NCI-H82 treated with DMSO at 0.1 percent for 48 hours (cell line): ENCODE measurements around the gene NPAP1.
"Not testable (repeated sequence)": the region's sequence is repeated elsewhere in the genome, so short reads cannot be mapped to it uniquely, and the experiment has no call there.

Source experiments
- DNase-seq: peaks from one replicate; lab custom pipeline; 2025; ENCODE audit not compliant: unreplicated experiment; lab: John Stamatoyannopoulos, UW

NPAP1 gene, protein sequence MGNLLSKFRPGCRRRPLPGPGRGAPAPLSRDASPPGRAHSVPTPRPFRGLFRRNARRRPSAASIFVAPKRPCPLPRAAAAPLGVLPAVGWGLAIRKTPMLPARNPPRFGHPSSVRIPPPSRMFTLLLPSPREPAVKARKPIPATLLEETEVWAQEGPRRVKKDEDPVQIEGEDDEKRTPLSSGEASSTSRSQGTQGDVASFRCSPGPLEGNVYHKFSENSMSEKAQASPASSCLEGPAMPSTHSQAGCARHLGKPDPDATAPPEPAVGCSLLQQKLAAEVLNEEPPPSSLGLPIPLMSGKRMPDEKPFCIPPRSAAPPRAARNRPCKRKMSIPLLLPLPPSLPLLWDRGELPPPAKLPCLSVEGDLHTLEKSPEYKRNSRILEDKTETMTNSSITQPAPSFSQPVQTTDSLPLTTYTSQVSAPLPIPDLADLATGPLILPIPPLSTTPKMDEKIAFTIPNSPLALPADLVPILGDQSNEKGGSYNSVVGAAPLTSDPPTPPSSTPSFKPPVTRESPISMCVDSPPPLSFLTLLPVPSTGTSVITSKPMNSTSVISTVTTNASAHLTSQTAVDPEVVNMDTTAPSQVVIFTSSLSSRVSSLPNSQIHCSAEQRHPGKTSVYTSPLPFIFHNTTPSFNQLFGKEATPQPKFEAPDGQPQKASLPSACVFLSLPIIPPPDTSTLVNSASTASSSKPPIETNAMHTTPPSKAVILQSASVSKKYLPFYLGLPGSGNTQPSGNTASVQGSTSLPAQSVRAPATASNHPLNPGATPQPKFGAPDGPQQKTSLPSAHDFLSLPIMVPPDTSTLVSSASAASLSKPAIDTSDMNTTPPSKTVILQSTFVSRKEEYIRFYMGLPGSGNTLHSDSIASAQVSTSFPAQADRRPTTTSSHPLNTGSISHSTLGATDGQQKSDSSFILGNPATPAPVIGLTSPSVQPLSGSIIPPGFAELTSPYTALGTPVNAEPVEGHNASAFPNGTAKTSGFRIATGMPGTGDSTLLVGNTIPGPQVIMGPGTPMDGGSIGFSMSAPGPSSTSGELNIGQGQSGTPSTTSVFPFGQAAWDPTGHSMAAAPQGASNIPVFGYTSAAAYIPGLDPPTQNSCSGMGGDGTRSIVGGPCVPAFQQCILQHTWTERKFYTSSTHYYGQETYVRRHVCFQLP

DNA sequence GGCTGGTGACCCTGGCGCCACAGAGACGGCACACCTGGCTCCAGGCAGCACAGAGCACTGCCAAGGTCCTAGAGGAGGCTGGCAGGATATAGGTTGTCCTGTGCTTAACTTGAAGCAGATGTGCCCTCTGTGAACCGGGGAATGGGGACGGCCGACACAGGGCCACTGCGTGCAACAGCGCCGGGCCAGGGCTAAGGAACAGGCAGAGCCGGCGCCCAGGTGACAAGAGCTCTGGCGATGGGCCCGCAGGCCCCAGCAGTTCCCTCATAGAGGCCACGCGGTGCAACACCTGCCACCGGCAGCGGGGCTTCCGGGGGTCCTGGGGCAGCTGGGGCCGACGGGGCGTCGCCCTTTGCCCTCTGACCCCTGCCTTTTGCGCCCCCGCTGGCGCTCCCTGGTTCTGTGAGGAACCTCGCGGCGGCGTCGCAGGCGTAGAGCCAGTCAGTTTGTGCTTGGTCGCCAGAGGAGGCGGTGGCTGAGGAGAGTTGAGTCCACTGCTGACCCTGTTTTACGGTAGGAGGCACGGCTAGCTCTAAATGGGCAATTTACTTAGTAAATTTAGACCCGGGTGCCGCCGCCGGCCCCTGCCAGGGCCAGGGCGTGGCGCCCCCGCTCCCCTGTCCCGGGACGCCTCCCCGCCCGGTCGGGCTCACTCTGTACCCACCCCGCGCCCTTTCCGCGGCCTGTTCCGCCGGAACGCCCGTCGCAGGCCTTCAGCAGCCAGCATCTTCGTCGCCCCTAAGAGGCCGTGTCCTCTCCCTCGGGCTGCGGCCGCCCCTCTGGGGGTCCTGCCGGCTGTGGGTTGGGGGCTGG lies at the start of gene NPAP1:
NPAP1 (plus strand) TSS at position 444 of the 813 bp plus-strand sequence; CDS start at position 537, 93 bp downstream.
- no peak for DNase-seq

DNA sequence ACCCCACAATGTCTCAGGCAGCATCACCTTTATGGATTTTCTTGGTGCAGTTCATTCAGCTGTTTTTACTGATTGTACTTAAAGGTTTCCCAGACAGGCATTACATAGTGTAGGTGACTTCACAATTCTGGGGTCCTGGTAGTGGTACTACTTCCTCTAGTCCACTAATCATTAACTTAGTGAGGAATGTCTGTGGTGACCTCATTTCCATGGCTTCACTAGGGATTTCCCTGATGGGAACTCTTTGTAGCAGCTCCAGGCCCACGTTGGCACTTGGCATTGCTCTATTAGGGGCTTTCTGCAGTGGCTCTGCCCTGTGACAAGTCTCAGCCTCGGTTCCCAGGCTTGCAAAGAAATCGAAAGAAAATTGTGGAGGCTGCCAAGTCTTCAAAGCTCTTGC lies 48.1 kb upstream of the NPAP1 start:
- no peak for DNase-seq

DNA sequence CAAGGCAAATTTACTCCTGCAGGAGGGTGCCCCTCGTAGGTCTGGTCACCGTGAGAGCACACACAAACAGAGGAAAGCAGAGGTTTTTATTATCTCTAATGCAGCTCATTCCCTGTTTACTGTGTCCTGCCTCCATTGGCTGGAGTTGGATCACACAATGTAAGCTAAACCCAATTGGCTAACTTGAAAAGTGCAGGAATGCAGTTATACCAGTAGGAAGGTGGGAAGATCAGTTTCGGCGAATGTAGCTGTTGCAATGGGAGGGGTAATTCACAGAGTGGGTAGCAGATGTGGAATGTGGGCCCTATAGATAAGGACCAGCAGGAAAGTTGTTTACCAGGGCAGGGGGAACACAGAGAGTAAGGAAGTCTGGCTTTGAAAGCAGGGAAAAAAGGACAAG lies 42.5 kb upstream of the NPAP1 start:
- DNase-seq = no peak

DNA sequence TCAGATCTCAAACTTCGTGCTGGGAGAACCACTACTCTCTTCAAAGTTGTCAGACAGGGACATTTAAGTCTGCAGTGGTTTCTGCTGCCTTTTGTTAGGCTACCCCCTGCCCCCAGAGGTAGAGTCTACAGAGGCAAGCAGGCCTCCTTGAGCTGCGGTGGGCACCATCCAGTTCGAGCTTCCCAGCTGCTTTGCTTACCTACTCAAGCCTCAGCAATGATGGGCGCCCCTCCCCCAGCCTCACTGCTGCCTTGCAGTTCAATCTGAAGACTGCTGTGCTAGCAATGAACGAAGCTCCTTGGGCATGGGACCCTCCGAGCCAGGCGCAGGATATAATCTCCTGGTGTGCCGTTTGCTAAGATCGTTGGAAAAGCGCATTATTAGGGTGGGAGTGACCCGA lies 36.2 kb upstream of the NPAP1 start:
- not testable (repeated sequence) for DNase-seq

DNA sequence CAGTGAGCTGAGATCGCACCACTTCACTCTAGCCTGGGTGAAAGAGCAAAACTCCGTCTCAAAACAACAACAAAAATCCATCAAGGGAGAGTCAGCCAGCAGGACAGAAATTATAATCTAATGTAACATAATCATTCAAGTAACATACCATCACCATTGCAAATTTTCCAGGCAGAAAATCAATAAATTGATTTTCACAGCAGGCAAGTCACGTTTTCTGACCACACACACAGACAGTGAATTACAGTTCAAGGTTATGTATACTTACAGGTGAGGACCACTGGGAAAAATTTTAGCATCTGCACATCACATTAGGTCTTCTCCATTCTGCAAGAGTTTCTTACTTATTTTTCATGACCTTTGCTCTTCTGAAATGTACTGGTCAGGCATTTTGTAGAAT lies 29.9 kb upstream of the NPAP1 start:
- no peak for DNase-seq

DNA sequence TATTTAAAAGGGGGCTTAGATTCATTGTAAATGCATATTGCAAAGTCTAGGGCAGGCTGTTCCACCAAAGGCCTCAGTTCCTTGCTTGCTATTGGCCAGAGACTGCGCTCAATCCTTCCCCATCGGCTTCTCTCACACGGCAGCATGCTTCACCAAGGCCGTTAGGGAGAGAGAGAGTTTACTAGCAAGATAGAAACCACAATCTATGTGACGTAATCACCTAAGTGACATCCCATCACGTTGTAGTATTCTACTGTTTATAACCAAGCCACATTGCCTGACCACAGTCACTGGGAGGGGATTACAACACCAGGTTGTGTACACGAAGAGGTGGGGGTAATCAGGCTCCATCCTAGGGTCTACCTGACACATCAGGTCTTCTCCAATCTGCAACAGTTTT lies 16.0 kb upstream of the NPAP1 start:
- no peak for DNase-seq

DNA sequence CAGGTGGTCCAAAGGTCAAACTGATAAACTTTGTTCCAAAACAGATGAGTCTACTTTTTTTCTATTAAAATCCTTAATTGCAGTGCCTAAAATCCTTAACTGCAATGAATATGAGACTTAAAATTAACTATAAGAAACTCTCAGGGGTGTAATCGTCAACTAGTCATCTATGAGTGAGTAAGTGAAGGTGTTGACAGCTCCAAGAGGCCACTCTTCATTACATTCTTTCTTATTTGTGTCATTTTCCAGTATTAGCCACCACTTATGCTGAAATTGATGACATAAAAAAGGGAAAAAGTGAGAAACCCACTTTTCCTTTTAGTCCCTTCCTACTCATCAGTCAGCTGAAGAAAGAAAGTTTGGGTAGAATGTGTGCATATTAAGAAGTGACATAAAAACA lies 12.6 kb upstream of the NPAP1 start:
- DNase-seq = no peak

DNA sequence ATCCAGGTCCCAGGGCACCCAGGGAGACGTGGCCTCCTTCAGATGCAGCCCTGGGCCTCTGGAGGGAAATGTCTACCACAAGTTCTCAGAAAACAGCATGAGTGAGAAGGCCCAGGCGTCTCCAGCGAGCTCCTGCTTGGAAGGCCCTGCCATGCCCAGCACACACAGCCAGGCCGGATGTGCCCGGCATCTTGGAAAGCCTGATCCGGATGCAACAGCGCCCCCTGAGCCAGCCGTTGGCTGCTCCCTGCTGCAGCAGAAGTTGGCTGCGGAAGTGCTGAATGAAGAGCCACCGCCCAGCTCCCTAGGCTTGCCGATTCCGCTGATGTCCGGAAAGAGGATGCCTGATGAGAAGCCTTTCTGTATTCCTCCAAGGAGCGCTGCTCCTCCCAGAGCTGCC lies 856 bp downstream of the NPAP1 start:
- no peak for DNase-seq

DNA sequence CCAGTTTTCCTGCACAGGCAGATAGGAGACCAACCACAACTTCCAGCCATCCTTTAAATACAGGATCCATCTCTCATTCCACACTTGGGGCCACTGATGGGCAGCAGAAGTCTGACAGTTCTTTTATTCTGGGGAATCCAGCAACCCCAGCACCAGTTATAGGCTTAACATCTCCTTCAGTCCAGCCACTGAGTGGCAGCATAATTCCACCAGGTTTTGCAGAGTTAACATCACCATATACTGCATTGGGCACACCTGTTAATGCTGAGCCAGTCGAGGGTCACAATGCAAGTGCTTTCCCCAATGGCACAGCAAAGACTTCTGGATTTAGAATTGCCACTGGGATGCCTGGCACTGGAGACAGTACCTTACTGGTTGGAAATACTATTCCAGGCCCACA lies 2.9 kb downstream of the NPAP1 start:
- no peak for DNase-seq

DNA sequence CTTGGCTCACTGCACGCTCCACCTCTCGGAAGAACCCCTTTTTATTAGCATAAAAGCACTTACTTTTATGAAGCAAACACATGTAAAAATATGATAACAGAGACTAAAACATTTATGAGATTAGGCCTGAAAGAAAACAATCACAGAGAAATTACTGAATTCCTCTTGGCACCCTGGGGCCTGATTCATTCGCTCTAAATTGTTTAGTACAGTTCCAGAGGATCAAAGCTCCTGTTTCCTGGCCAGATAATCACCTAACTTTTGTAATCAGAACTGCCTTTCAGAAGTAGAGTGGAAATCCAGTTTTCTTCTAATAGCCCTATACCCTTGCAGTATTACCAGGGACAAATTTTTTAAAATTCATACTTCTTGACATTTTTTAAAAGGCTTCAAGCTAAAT lies 6.4 kb downstream of the NPAP1 start:
- DNase-seq = no peak

DNA sequence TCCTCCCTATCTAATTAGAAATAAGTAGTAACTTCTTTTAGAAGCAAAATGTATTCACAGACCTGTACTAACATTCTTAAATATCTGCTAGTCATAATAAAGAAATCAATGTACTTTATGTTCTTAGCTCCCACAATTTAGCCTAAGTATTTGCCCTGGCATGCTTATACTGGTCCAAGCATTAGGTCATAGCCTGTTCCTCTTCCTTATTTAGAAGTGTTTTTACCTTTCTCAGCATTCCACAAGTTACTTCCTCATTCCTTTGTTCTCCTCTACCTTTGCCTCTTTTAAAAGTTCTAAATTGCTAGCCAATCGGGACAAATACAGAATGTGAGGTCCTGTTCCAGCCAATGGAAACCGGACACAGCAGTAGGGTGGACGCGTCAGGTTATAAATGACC lies 7.3 kb downstream of the NPAP1 start:
- not testable (repeated sequence) for DNase-seq

DNA sequence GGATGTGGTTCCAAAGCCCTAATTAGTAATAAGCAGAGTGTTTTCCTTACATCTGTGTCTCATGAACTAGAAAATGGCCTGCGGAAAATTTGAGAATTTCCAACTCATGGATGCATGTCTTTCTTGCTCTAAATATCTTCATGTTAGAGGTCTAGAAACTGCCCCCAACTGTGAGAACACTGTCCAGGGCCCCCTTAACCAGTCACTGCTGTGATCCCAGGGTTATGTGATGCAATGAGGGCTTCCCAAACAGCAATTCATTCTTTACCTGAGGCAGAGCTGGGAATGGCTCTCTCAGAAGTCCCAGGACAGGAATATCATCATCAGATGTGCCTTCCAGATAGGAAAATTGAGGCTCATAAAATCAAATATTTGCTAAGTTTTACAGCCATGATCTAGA lies 8.2 kb downstream of the NPAP1 start:
- no peak for DNase-seq

DNA sequence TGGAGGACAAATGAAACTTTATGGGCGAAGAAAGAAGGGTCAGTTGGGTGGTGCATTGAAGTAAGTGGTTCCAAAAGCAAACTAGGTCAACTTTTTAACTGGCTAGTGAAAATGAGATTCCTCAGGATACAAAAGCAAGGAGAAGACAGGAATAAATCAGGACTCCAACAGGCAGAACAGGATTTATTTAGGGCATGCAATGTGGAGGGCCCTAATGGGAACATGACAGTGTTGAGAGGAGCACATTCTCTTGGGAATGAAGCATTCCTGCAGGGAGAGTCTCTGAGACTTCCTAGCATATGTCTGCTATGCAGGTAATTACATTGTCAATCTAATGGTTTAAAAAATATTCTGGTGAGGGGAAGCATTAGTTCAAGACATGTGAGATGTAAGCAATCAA lies 8.7 kb downstream of the NPAP1 start:
- DNase-seq = no peak

DNA sequence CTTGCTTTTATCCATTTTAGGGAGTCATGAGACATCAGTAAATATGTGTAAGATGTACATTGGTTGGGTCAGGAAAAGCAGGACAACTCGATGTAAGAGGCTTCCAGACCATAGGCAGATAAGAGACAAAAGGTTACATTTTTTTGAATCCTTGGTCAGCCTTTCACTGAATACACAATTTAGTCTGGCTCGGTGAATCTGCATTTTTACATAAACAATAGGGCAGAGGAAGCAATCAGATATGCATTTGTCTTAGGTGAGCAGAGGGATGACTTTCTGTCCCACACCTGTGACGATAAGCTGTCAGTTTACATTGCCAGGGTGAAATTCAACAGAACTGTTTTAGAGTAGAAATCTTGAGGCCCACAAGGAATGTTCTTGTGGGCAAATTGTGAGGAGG lies 20.6 kb downstream of the NPAP1 start:
- DNase-seq = no peak

DNA sequence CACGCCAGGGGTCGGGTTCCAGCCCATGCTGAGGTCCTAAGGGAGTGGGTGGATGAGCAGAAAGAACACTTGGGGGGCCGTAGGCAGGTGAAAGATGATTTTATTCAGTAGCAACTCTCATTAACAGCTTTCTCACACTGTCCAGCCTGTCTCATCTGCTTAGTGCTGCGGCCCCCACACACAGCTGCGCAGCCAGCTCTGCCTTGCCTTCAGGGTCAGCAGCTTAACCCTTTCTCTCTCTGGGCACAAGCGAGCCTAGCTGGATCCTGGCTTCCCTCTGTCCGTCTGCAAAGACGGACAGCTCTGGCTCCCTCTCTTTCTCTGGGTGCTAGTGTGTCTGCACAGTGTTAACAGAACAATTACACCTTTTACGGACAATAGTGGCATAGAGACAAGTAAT lies 21.3 kb downstream of the NPAP1 start:
- DNase-seq = no peak

DNA sequence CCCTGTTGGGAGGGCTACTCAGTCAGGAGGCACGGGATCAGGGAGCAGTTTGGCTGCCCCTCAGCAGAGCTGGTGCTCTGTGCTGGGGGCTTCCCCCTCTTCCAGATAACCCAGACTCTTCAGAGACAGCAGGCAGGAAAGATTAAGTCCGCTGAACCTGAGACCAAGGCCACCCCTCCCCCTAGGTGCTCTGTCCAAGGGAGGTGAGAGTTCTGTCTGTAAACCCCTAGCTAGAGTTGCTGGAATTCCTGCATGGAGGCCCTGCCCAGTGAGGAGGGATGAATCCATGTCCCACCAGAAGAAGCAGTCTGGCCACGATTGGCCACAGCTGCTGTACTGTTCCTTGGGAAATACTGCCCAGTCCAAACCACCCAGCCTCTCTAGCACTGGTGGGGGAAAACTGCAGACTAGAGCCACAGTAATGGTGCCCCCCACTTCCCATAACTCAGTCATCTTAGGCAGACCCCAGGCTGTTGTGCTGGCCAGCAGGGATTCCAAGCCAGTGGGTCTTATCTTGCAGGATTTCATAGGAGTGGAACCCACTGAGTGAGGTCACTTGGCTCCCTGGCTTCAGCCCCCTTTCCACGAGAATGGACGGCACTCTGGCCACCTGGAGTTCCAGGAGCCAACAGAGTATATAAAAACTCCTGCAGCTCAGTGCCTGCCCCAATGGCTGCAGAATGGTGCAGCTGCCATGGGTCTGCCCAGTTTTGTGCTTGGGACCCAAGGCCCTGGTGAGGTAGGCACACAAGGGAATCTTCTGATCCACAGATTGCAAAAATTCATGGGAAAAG lies 42.9 kb downstream of the NPAP1 start:
- no peak for DNase-seq

DNA sequence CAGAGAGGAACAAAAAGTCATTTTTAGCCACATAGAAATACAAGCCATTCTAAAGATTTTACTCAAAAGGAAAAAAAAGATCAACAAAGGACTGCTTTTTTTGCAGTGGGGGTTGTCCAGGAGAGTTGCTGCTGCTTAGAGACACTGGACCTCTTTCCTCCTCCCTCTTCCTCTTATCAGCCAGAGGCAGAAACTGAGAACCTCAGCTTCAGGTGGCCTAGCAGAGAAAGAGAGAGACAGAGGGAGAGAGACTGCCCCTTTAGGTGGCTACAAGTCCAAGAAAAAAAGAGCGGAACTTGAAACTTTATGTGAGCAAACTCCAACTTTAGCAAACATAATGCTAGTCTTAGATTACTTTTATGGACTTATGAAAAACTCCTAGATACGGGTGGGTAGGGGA lies 54.2 kb downstream of the NPAP1 start:
- DNase-seq = no peak
